Stimulated activated CD8-positive, alpha-beta memory T cell treated with anti-CD3 and anti-CD28 coated beads, Interleukin-4, amount 100 ng/mL, for 24 hours (primary cell): ENCODE data around the gene DNMT3B.
"Not testable (repeated sequence)": the region's sequence is repeated elsewhere in the genome, so short reads cannot be mapped to it uniquely, and the experiment has no call there.

Source experiments
- DNase-seq: peaks from one replicate; pipeline ENCODE4 v3.0.0-alpha.2; 2020; ENCODE audit warnings: low read depth

Gene DNMT3B

DNA sequence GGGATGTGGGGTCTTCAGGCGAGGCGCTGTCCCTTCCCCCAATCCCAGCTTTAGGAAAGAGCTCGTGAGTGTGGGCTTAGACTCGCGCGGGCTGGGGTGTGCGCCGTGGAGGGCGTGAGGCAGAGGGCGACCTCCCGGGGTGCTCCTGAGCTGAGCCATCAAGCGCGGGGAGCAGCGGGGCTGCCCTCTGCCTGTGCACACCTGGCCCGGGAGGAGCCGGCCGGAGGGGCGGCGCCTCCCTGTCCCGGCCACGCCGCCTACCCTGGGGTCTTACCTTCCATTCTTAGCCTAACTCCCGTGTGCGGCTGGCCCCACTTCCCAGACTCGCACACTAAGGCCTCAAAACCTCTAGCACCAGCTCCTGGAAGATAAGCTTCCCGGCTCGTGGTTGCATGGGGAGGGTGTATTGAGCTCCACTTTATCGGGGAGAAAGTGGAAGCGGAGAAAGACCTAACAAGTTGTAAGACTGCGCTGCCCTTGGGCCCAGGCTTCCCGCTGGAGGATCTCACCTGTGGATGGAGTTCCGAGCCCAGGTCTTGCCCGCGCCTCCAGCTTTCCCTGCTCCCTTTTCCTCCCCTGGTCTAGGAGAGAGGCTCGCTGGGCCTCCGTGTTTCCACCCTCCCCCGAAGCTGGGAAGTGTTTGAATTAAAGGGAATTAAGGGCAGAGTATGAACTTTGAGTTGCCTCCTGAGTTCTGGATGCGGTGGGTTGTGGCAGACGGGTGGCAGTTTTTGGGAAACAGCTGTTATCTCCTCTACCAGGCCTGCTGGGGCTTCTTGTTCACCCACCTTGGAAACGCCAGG lies 1.2 kb downstream of the DNMT3B start:
- no peak for DNase-seq

DNA sequence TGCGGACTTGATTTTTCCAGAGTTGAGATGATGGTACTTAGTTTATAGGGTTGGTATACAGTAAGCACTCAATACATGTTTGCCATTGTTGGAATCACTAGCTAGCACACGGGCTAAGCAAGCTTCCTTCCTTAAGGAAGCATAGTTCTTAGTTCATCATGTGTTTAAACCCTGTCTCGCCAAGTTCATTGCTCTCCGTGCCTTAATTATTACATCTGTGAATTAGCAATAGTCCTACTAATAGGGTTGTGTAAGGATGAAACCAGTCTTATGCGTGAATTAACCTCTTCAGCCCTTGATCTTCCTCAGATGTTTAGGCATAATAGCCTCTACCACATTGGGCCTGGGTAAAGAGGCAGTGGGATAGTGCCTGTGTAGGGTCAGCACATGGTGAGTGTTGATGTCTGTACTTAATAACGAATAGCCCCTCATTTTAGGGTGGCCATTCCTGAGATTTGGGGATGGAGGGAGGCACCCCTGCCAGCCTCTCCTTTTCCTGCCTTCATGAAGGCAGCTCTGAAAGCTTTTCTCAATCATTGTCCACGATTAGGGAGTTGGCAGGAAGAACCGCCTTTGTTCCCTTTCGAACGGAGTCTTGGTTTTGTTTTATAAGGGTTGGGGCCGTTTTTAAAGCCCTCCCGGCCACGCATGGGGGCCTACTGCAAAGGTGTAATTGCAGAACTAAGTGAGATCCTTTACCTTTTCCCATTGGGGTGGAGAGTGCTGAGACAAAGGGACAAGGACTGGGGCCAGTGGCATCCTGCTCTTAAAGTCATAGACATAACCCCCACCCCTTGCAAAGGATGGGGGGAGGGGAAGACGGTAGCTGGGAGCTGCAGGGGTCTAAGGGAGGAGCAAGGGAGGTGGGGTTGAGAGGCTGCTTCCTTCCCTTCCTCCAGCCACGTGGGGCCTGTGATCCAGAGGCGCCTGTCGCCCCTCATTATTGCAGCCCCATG lies 2.1 kb downstream of the DNMT3B start:
- no peak for DNase-seq

DNA sequence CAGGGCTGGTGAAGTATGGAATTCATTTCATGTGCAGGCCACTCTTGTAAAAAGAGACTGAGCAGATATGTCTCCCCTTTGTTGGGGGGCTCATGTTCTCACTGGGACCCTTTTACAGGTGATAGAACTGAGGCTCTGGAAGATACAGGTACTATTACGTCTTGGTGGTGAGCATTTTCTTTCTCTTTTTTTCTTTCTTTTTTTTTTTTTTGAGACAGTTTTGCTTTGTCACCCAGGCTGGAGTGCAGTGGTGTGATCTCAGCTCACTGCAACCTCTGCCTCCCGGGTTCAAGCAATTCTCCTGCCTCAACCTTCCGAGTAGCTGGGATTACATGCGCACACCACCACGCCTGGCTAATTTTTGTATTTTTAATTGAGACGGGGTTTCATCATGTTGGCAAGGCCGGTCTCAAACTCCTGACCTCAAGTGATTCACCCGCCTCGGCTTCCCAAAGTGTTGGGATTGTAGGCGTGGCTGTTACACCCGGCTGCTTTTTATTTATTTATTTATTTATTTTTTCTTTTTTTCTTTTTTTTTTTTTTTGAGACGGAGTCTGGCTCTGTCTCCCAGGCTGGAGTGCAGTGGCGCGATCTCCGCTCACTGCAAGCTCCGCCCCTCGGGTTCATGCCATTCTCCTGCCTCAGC lies 3.2 kb downstream of the DNMT3B start:
- DNase-seq, result not testable (repeated sequence)

DNA sequence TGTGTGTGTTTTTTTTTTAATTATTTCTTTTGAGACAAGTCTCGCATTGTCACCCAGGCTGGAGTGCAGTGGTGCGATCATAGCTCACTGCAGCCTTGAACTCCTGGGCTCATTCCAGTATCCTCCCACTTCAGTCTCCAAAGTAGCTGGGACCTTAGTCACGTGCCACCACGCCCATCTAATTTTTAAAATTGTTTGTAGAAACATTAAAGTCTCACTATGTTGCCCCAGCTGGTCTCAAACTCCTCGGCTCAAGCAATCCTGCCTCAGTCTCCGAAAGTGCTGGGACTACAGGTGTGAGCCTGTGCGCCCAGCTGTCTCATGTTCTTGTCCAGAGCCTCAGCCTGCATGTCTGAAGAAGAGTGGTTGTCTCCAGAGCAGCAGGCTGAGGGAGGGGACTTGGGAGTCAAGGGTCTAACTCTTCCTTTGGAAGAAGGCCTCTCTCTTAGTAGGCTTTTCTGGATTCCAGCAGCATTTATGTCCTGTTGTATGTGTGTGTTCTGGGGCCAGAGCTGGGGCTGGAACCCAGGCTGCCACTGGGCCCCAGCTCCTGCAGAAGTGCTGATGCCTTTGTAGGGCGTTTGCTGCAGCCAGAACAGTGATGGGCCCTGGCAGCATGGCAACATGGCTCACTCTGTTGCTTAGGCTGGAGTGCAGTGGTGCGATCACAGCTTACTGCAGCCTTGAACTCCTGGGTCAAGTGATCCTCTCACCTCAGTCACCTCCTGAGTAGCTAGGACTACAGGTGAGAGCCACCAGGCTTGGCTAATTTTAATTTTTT lies 5.4 kb downstream of the DNMT3B start:
- DNase-seq, result no peak

DNA sequence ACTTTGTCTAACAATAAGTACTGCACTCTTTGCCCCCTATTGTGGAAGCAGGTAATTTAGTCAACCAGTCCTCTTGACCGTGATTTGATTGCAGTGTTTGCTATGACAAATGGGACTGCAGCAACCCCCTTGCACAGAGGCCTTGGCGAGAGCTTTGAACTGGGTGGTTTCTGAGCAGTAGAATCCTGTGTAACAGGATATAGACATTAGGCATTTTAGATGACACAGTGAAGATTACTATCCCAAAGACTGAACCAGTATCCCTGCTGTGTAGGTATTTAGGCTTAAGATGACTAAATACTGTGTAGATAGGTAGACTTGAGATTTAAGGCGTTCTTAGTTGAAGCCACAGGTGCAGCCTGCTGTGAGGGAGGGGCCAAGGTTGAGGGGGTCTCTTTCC lies 9.9 kb downstream of the DNMT3B start:
- DNase-seq, result no peak

DNA sequence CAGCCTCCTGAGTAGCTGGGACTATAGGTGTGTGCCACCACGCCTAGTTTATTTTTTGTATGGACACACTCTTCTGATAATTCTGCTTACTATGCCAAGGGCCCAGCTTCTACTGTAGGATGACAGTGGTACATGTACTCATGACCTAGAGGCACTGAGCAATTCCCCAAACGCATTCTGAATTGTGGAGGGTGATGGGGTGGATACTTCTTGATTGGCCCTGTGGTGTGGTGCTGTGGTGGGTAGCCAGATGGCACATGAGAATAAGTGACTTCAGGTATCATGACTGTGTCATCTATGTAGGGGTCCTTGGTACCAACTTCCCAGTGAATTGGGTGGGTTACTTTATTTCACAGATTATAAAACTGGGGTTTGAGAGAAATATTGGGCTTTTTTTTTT lies 11.0 kb downstream of the DNMT3B start:
- no peak for DNase-seq

DNA sequence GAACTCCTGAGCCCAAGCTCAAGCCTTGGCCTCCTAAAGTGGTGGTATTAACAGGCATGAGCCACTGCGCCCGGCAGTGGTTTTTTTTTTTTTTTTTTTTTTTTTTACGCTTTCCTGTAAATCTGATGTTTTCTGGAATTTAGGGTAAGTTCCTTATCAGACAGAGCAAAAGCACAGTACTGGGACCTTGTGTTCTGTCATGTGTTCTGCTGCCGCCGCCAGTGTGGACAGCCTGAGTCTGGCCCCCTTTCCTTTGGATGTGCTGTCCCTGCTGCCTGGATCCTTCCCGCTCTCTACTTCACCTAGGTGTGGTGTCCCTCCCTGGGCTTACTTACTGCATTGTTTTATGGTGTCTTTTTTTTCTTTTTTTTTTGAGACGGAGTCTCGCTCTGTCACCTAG lies 11.7 kb downstream of the DNMT3B start:
- no peak for DNase-seq

DNA sequence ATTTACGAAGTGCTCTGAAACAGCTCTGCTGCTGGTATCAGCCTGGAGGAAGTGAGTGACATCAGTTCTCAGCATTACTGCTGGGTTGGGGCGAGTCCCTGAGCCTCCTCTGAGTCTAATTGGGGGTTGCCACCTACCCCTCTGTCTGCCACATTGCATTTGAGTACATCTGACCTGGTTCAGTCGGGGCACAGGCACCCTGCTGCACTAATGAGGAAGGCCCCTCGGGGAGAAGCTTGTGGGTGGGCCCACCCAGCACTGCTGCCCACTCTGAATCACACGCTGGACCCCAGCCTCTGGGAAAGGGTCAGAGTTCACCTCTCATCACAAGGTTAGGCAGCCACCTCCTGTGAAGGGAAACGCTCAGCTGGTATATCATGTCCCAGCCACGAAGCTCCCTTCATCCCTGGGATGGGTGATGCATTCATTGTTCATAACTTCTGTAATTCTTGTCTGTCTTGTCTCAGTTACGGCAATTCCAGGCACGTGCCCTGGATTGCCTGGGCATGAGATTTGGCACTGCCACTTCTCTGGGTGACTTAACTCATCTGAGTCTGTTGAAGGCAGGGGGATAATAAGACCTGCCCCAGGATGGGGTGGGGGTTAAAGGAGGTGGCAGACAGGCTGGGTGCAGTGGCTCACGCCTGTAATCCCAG lies 13.3 kb downstream of the DNMT3B start:
- DNase-seq, result no peak

DNA sequence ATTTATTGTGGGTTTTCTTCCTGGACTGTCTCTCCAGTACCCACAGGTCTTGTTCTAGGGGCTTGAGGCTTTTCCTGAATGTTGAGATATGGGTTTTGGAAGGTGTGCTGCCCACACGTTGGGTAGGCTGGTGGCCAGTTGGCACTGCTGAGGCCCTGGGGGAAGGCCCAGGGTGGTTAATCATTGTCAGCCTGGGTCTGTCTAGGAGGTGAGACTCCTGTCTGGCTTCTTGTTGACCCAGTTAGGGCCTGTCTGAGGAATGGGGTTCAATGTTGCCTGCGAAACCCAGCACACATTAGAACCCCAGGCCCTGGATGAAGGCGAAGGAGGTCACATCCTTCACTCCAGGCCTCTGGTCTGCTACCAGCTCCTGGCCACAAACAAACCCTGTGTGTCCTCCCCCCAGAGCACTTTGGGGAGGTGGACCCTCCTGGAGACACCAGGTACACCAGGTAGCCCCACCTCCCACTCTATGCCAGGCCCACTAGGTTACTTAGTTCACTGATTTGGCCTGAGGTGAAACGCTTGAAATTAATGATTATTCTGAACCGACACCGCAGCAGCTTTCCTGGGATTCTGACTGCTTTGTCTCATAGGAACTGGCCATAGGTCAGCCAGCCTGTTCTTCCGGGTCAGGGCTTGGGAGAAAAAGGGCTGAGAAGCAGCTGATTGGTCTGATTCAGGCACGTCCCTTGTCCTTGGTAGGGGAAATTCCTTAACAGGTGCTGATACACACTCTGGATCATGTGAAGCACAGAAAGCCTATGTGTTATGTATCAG lies 15.2 kb downstream of the DNMT3B start:
- no peak for DNase-seq

DNA sequence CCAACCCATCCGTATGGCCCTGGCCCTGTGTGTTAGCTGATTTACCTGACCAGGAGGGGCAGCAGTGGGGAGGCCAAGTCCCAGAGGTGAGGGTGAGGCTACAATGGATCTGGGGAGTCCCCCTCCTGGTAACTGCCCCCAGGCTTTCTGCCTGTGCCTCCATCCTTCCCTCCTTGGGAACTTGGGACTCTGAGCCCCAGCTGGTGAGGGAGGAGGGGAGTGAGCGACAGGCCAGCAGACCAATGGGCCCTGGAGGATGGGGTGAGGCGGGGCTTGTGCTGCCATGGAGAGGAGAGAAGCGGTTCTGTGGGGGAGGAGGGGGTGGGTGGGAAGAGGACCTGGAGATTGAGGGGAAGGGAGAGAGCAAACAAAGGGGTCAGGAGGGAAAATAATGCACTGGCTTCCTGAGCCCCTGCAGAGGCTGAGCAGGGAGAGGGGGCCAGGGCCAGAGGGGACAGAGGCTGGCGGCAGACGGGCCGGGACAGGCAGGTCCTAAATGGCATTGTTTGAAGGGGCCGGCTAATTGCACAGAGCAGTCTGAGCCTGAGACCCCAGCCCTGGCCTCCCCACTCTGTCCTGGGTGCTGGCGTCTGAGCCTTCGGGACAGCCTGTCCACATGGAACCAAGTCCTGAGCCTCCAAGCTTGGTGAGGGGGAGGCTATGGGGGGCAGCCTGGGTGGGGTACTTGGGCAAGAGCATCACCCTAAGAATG lies 17.5 kb downstream of the DNMT3B start:
- DNase-seq, result no peak

DNA sequence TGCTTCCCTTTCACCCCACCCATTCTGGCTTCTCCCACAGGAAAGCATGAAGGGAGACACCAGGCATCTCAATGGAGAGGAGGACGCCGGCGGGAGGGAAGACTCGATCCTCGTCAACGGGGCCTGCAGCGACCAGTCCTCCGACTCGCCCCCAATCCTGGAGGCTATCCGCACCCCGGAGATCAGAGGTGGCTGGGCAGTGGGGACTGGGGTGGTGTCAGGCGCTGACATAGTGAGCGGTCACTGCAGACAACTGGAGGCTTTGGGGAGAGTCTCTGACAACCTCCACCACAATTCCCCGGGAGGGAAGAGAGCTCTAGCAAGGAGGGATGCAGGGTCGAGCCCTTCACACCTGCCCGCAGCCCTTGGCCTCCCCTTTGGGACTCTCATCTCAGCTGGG lies 18.1 kb downstream of the DNMT3B start:
- DNase-seq, result no peak

DNA sequence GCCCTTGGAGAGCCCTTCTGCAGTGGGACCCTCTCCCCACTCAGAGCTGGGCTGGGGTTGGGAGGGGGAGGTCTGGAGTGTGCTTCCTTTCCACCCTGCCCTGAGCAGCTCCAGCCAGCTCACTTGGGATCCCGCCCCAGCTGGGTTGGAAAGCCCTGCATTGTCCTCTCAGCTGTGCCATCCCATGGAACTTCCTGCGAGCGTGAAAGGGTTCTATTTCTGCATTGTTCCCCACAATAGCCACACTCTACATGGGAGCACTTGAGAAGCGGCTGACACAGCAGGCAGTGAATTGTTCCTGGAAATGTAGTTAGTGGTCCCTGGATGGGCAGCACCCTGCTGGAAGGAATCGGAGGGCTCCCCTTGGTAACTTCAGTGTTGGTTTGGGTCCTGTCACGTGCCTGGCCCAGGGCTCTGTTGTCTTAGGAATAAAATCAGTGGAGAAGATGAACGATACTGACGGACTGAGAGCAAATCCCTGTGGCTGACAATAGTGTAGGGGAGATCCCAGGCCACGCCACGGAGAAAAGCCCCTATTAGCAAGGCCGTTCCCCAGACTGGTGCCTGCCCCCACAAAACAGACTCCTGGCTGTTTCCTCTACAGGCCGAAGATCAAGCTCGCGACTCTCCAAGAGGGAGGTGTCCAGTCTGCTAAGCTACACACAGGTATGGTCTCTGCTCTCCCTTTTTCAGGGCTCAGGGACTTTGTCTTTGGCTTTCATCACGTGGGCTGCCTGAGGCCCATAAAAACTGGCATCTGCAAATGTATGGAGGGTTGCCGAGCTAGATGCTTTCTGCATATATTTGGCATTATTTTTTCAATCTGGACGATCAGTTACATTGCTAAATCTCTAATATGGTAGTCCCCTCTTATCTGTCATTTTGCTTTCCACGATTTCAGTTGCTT lies 18.8 kb downstream of the DNMT3B start:
- no peak for DNase-seq

DNA sequence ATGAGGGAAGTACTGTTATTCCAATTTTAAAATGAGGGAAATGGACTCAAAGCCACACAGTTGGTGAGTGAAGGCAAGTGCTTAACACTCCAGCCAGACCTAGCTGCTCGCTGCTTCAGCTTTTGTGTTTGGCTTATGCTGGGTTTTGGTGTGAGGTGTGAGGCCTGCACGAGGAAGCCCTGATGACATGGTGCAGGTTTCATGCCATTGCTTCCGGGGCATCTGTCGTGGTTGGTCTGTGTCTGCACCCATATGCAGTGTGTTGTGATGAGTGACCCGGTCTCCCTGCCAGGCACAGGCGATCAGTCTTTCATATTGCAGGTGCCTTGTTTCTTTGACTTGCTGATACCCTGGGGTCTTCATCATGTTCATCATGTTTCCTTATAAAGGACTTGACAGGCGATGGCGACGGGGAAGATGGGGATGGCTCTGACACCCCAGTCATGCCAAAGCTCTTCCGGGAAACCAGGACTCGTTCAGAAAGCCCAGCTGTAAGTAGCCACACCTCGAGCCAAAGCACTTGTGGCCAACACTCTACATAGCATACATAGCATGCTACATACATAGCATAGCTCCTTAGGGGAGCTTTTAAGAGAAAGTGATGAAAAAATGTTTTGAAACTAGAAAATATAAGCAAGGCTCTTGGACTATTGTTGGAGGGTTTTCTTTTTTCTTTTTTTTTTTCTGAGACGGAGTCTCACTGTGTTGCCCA lies 22.3 kb downstream of the DNMT3B start:
- DNase-seq, result no peak

DNA sequence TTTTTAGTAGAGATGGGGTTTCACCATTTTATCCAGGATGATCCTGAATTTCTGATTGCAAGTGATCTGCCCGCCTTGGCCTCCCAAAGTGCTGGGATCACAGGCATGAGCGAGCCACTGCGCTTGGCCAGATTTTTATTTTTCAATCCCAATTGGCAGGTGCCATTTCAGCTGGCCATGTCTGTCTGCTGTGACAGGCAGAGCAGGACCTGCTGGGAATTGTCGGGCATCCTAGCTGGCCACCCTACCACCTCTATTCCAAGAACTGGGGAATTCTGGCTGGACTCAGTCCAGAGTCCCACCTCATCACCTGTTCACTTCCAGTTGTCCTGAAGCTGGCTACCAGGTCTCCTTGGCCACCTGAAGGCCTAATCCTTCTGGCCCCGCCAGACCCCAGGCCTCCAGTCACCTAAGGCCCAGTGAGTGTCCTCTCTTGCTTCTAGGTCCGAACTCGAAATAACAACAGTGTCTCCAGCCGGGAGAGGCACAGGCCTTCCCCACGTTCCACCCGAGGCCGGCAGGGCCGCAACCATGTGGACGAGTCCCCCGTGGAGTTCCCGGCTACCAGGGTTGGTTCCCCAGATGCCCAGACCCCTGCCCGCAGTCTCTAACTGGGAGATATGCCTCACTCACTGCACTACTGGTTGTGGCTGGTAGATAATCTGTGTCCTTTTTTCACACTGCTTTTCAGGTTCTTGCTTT lies 24.0 kb downstream of the DNMT3B start:
- no peak for DNase-seq

DNA sequence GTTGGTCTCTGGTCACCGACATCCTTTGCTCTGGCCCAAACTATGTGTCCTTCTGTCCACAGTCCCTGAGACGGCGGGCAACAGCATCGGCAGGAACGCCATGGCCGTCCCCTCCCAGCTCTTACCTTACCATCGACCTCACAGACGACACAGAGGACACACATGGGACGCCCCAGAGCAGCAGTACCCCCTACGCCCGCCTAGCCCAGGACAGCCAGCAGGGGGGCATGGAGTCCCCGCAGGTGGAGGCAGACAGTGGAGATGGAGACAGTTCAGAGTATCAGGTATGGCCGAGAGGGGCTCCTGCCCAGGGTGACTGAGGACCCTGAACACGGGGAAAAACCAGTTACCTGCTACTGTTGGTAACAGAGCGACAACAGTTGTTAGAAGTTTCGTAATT lies 25.0 kb downstream of the DNMT3B start:
- no peak for DNase-seq

DNA sequence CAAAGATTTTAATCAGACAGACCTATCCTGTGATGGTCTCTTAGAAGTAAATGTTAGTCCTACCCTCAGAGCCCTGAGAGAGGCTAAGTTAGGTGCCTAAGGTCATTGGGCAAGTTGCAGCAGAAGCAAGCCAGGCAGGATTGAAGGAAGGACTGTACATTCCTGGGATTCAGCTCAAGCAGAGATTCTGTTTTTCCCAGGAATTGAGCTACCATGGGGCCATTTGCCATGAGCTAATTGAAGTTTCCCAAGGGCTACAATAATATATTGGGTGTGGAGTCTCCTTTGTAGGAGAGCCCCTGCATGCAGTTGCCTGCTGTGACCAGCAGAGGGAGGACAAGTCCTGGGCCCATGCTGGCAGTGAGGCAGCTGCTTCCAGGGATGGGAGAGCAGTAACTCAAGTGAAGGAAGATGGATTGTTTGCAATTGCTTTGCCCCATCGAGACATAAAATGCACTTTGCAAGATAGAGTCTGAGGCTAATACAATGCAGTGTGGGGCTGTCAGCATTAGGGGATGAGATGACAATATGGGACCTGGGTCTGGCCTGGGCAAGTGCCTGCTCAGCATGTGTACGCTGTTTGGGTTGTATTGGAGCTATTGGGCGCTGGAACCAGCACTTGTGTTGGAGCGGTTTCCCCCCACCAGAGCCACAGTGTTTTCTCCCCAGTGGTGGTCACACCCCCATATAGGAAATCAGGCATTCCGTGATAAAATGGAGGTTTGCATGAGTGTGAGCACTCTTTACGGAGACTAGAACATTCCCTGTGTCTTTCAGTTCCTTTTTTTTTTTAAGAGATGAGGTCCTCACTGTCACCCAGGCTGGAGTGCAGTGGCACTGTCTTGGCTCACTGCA lies 27.9 kb downstream of the DNMT3B start:
- peak; percentile 58 for DNase-seq

DNA sequence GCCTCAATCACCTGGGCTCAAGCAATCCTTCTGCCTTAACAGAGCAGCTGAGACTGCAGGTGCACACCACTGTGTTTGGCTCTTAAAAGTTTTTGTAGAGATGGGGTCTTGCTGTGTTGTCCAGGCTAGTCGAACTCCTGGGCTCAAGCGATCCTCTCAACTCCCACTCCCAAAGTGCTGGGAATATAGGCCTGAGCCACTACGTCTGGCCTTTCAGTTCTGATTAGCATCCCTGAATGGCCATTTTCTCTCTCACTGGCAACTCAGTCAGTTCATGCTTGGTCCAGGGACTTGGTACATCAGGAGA lies 28.5 kb downstream of the DNMT3B start:
- no peak for DNase-seq
